Endothelial cell of umbilical vein (primary cell): Measurements from ENCODE around the gene SLC7A6. TPM values are rescaled to one million over a fixed set of nuclear protein-coding genes. Genes with fewer than 3 reads are reported as not detected.

ENCODE experiments used
- BruUV-seq: library from RNA; stranded (reverse); fragments of 400-500 nt; replicated peaks from 2 replicates; lab custom pipeline; 2021; lab: Mats Ljungman, UMichigan
- CTCF ChIA-PET: fragments of 300-600, 350-600 bp; sonication (Branson Sonifier 250); formaldehyde crosslinking; loops from one replicate; lab custom pipeline; 2021; ENCODE audit warnings: antibody characterized with exemption, inconsistent platforms; lab: Charles Lee
- POLR2A ChIA-PET: fragments of 300-600, 350-600 bp; sonication (Branson Sonifier 250); formaldehyde crosslinking; loops from one replicate; lab custom pipeline; 2021; ENCODE audit warnings: antibody characterized with exemption, inconsistent platforms; lab: Charles Lee
- DNase-seq: peaks from one replicate; pipeline ENCODE4 v3.0.0-alpha.2; 2011; ENCODE audit warnings: low read depth, low spot score
- FAIRE-seq: peaks from 2 replicates; lab custom pipeline; 2011; peaks lifted over from hg19 to GRCh38; lab: Jason Lieb, UNC
- H2AFZ ChIP-seq: 2 replicates; pipeline ENCODE4 v1.6.0; 2012; ENCODE audit warnings: low read depth, low read length, control low read depth, inconsistent platforms
- H3K27ac ChIP-seq: 2 replicates; pipeline ENCODE4 v1.5.1; 2011; ENCODE audit warnings: low read depth, mild to moderate bottlenecking, control low read depth, low read length, moderate library complexity; ENCODE audit not compliant: insufficient read depth
- H3K27me3 ChIP-seq, 2 experiments: 2 replicates each; pipeline versions ENCODE4 v1.6.0 to v1.6.1; 2011; ENCODE audit warnings: low read length in 2 of 2, mixed read lengths in 1 of 2; ENCODE audit not compliant: control insufficient read depth in 2 of 2, insufficient read depth in 2 of 2
- H3K36me3 ChIP-seq, 2 experiments: 2 replicates in 1 of 2; 3 replicates in 1 of 2; pipeline ENCODE4 v1.5.1; 2011; ENCODE audit warnings: low read length in 2 of 2, mild to moderate bottlenecking in 1 of 2, moderate library complexity in 1 of 2; ENCODE audit not compliant: control insufficient read depth in 2 of 2, insufficient read depth in 2 of 2; ENCODE audit errors: extremely low read depth in 1 of 2
- H3K4me1 ChIP-seq: 3 replicates; pipeline ENCODE4 v1.5.1; 2011; ENCODE audit warnings: mild to moderate bottlenecking, low read length; ENCODE audit not compliant: control insufficient read depth, insufficient read depth; ENCODE audit errors: extremely low read depth
- H3K4me2 ChIP-seq: 2 replicates; pipeline ENCODE4 v1.6.1; 2011; ENCODE audit warnings: low read length, control low read depth, mixed read lengths; ENCODE audit not compliant: insufficient read depth
- H3K4me3 ChIP-seq, 3 experiments: fragments of 200-600 bp in 1 of 3; sonication (generic), shearing (Covaris generic) in 1 of 3; replicated peaks in 1 of 3; 2 replicates each; pipeline ENCODE4 v1.5.1; 2011 to 2016; ENCODE audit warnings: control low read depth in 3 of 3, low read length in 3 of 3, mild to moderate bottlenecking in 2 of 3, inconsistent platforms in 1 of 3, low read depth in 1 of 3, moderate library complexity in 1 of 3; ENCODE audit not compliant: insufficient read depth in 1 of 3
- H3K79me2 ChIP-seq: 2 replicates; pipeline ENCODE4 v1.6.0; 2012; ENCODE audit warnings: low read length, inconsistent platforms; ENCODE audit not compliant: control insufficient read depth, insufficient read depth
- H3K9ac ChIP-seq: replicated peaks from 2 replicates; pipeline ENCODE3; 2011; ENCODE audit warnings: low read length, control low read depth; ENCODE audit not compliant: insufficient read depth; ENCODE audit errors: extremely low read depth
- H3K9me1 ChIP-seq: replicated peaks from 3 replicates; pipeline ENCODE4 v1.6.0; 2011; ENCODE audit warnings: mild to moderate bottlenecking, low read length; ENCODE audit not compliant: control insufficient read depth, insufficient read depth; ENCODE audit errors: extremely low read depth
- H3K9me3 ChIP-seq: replicated peaks from 2 replicates; pipeline ENCODE4 v1.5.1; 2012; ENCODE audit warnings: low read length, inconsistent platforms; ENCODE audit not compliant: control insufficient read depth, insufficient read depth
- H4K20me1 ChIP-seq: replicated peaks from 2 replicates; pipeline ENCODE3; 2011; ENCODE audit warnings: mild to moderate bottlenecking, low read length; ENCODE audit not compliant: control insufficient read depth, insufficient read depth; ENCODE audit errors: extremely low read depth
- EZH2 ChIP-seq: IDR thresholded peaks from 2 replicates; pipeline ENCODE4 v1.6.1; 2012; ENCODE audit warnings: borderline replicate concordance, low read depth, mild to moderate bottlenecking, moderate library complexity, low read length, inconsistent platforms; ENCODE audit not compliant: severe bottlenecking
- FOS ChIP-seq: IDR thresholded peaks from 2 replicates; pipeline ENCODE4 v1.6.1; 2011; ENCODE audit warnings: mild to moderate bottlenecking, low read length, moderate library complexity, borderline replicate concordance; ENCODE audit not compliant: insufficient read depth
- GATA2 ChIP-seq: IDR thresholded peaks from 2 replicates; pipeline ENCODE4 v1.7.0; 2011; ENCODE audit warnings: low read depth, mild to moderate bottlenecking, moderate library complexity, mixed read lengths, low read length; ENCODE audit not compliant: insufficient read length, insufficient read depth
- JUN ChIP-seq: IDR thresholded peaks from 2 replicates; pipeline ENCODE4 v1.6.1; 2011; ENCODE audit warnings: borderline replicate concordance, low read depth; ENCODE audit not compliant: insufficient read length, insufficient read depth
- MYC ChIP-seq: IDR thresholded peaks from one replicate; pipeline ENCODE4 v1.6.1; 2011; ENCODE audit warnings: mild to moderate bottlenecking, low read depth, low read length
- POLR2A ChIP-seq: IDR thresholded peaks from 2 replicates; pipeline ENCODE4 v1.6.1; 2012; ENCODE audit warnings: low read depth, mild to moderate bottlenecking, control low read depth, low read length
- POLR2AphosphoS5 ChIP-seq: IDR thresholded peaks from 2 replicates; pipeline ENCODE4 v1.6.1; 2012; ENCODE audit warnings: low read depth, mild to moderate bottlenecking, control low read depth, low read length, moderate library complexity; ENCODE audit not compliant: insufficient read depth
- dilution Hi-C: fragments of 300-500 bp; cut with MboI; formaldehyde crosslinking; loops from one replicate; pipeline ENCODE4 v1.15.0; 2019; ENCODE audit warnings: low sequenced_read_pairs; ENCODE audit not compliant: extremely low pct_ligation_motif_present
- intact Hi-C: fragments of 100-400 bp; cut with micrococcal nuclease; formaldehyde crosslinking; loops from one replicate; pipeline ENCODE4 v1.10.0; 2022
- polyA plus RNA-seq, 4 experiments: library from polyadenylated mRNA; depleted of rRNA in 3 of 4; stranded (reverse) in 3 of 4; unstranded in 1 of 4; fragments of >200 nt; gene quantifications; 2 replicates each; pipeline versions ENCODE4 v1.2.1 to v1.2.3, GENCODE V29; 2011 to 2012; ENCODE audit warnings: missing spikeins in 1 of 4
- total RNA-seq: library from RNA; stranded (reverse); gene quantifications from 2 replicates; pipeline ENCODE4 v1.2.3, GENCODE V29; 2021
- TF ChIP-seq, protein P1 (sequence below), 2 donors: IDR thresholded peaks; 1 replicate in 1 of 2; 2 replicates in 1 of 2; pipeline ENCODE4 v1.5.1; 2011; ENCODE audit warnings: low read length in 2 of 2, mild to moderate bottlenecking in 2 of 2, moderate library complexity in 2 of 2, control low read depth in 1 of 2, inconsistent platforms in 1 of 2, low read depth in 1 of 2; ENCODE audit not compliant: insufficient read depth in 1 of 2; ENCODE audit errors: extremely low read depth in 1 of 2
- TF ChIP-seq, protein P2 (sequence below): IDR thresholded peaks from 2 replicates; pipeline ENCODE4 v1.6.1; 2011; ENCODE audit not compliant: insufficient read depth, insufficient read length

The SLC7A6 gene
- total and polyA plus RNA-seq, 2 donors (not counting 3 experiments of a cell fraction or from before 2014, with no cell fraction given): 68.0 to 86.5 TPM

DNA sequence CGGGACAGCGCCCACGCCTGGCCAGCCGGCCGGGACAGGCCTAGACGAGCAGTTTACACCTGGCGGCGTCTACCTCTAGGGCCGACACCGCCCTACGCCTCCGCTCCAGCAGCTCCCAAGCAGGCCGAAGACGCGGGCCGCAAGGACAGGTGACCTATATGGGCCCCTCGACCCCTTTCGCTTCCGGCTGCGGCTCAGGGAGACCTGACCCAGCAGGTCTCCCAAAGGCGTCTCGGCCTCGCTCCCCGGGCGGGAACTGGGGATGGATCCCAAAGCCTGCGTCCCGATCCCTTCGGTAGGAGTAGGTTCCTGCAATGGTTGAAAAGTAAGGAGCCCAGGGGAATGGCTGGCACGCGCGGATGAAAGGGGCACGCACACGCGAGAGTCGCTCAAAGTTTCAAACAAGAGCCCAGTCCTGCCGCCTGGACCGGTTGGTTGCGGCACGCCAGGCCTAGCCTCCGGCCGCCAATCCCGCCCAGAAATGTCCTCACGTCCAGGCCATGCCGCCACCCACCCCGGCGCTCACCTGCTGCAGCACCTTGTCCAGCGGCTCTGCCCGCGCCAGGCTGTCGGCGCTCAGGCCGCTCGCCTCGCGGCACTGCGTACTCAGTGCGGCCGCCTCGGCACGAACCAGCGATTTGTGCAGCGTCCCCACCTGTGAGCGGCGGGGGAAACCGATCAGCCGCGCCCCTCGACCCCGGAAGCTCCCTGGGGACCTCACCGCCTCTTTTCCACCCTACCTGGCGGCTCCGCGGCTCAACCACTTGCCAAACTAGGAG, 29.0 kb upstream of the SLC7A6 start:
- peak overlapping the region; percentile 46 for H2AFZ ChIP-seq
- no peak for FAIRE-seq

More for the DNA sequence above, 29.0 kb upstream of the SLC7A6 start:
- Histone ChIP-seq H3K9me1 (no peaks in the 10 kb centered on the region), H3K4me1 (peaks cover 13% of the 10 kb centered on the region), H3K4me2 (peak overlapping the region; percentile 17), H3K9ac (no peak overlapping the region), H3K27ac (no peak overlapping the region), H3K79me2 (no peaks in the 10 kb centered on the region), H3K36me3 (no peaks in the 10 kb centered on the region), H3K4me3 (peak overlapping the region in 1 of 3 experiments; percentile 25), H3K9me3 (no peaks in the 10 kb centered on the region), H3K27me3 (no peaks in the 10 kb centered on the region), H4K20me1 (no peaks in the 10 kb centered on the region)
- dilution Hi-C loops (no loop called here), intact Hi-C loops (no loop called here)
- POLR2A ChIA-PET: interaction anchor here (0.6 kb wide), 1 partner anchor 441 kb away, joined by 4 read pairs; no protein-coding TSS in a partner anchor
- DNase-seq: no peak
- CTCF ChIA-PET: interaction anchor here (0.9 to 3.4 kb wide), 2 partner anchors 27 to 142 kb away, joined by 3 to 30 read pairs; partner anchors contain the start of gene SLC7A6
- BruUV-seq: no TSS peak
- TF ChIP-seq FOS: no peak
- TF ChIP-seq, protein P1, sequence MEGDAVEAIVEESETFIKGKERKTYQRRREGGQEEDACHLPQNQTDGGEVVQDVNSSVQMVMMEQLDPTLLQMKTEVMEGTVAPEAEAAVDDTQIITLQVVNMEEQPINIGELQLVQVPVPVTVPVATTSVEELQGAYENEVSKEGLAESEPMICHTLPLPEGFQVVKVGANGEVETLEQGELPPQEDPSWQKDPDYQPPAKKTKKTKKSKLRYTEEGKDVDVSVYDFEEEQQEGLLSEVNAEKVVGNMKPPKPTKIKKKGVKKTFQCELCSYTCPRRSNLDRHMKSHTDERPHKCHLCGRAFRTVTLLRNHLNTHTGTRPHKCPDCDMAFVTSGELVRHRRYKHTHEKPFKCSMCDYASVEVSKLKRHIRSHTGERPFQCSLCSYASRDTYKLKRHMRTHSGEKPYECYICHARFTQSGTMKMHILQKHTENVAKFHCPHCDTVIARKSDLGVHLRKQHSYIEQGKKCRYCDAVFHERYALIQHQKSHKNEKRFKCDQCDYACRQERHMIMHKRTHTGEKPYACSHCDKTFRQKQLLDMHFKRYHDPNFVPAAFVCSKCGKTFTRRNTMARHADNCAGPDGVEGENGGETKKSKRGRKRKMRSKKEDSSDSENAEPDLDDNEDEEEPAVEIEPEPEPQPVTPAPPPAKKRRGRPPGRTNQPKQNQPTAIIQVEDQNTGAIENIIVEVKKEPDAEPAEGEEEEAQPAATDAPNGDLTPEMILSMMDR (IDR thresholded peaks at IDR 0.05; ENCODE audit: extremely low read depth in 1 of 2, insufficient read depth in 1 of 2, low read depth in 1 of 2, low read length in 2 of 2): no peak
- TF ChIP-seq JUN: no peak
- TF ChIP-seq POLR2A: no peak
- no peak for TF ChIP-seq MYC
- no peak for TF ChIP-seq EZH2
- TF ChIP-seq, protein P2, sequence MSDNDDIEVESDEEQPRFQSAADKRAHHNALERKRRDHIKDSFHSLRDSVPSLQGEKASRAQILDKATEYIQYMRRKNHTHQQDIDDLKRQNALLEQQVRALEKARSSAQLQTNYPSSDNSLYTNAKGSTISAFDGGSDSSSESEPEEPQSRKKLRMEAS: no peak
- no peak for TF ChIP-seq POLR2AphosphoS5
- no peak for TF ChIP-seq GATA2
